Stimulated activated CD8-positive, alpha-beta memory T cell treated with anti-CD3 and anti-CD28 coated beads, Interleukin-12 subunit alpha, Interleukin-12 subunit beta, amount 100 ng/mL, for 4 hours (primary cell): ENCODE results near the gene NAA80.
"Not testable (repeated sequence)": the region's sequence is repeated elsewhere in the genome, so short reads cannot be mapped to it uniquely, and the experiment has no call there.

Source experiments
- DNase-seq: peaks from one replicate; pipeline ENCODE4 v3.0.0-alpha.2; 2020; ENCODE audit warnings: low read depth

NAA80 gene

GRCh38 chr3:50314342-50314741, 15.1 kb upstream of the NAA80 start:
- DNase-seq, result no peak

GRCh38 chr3:50312041-50312440, 12.8 kb upstream of the NAA80 start:
- not testable (repeated sequence) for DNase-seq

GRCh38 chr3:50304601-50305000, 5.4 kb upstream of the NAA80 start:
- no peak for DNase-seq

- no peak for DNase-seq
These were observed 4.0 kb upstream of the NAA80 start, which contains the start of gene HYAL1 for GRCh38 chr3:50303013-50303815. HYAL1 (minus strand) TSS chr3:50303574; CDS start chr3:50302956, 618 bp downstream.

GRCh38 chr3:50302095-50303012, 3.1 kb upstream of the NAA80 start:
- DNase-seq, result no peak

- no peak for DNase-seq
These were observed 1.6 kb upstream of the NAA80 start for GRCh38 chr3:50300681-50301254.

GRCh38 chr3:50299929-50300680, 900 bp upstream of the NAA80 start:
- DNase-seq, result no peak

- no peak for DNase-seq
These were observed 378 bp upstream of the NAA80 start for GRCh38 chr3:50299638-50299928.

GRCh38 chr3:50297896-50298725, 1.1 kb downstream of the NAA80 start:
- no peak for DNase-seq

- DNase-seq, result no peak
These were observed 1.8 kb downstream of the NAA80 start for GRCh38 chr3:50297384-50297775.

- no peak for DNase-seq
These were observed 2.4 kb downstream of the NAA80 start for GRCh38 chr3:50296721-50297383.

- no peak for DNase-seq
These were observed 3.4 kb downstream of the NAA80 start for GRCh38 chr3:50295553-50296431.

- DNase-seq, result no peak
These were observed 4.5 kb downstream of the NAA80 start for GRCh38 chr3:50294492-50295403.

- DNase-seq, result no peak
These were observed 5.1 kb downstream of the NAA80 start for GRCh38 chr3:50294089-50294488.

- no peak for DNase-seq
These were observed 6.0 kb downstream of the NAA80 start for GRCh38 chr3:50293079-50293801.

GRCh38 chr3:50292159-50293078, 6.8 kb downstream of the NAA80 start, which contains the start of gene IFRD2:
IFRD2 (minus strand) TSS chr3:50292429; CDS start chr3:50292274, 155 bp downstream.
- DNase-seq, result peak; percentile 91
